GM19438 (cell line): ENCODE data around the gene AMMECR1.
"Not testable (repeated sequence)": the region's sequence is repeated elsewhere in the genome, so short reads cannot be mapped to it uniquely, and the experiment has no call there.

Experiments used
- ATAC-seq: cut with Tn5 transposase; IDR thresholded peaks from one replicate; pipeline ENCODE4 v1.9.1; 2021; ENCODE audit warnings: low read depth; ENCODE audit not compliant: unreplicated experiment

The AMMECR1 gene

GRCh38 chrX:110259117-110259516 lies 58.8 kb downstream of the AMMECR1 start:
- no peak for ATAC-seq

- no peak for ATAC-seq
Observed at GRCh38 chrX:110258552-110258951, 59.3 kb downstream of the AMMECR1 start.

DNA sequence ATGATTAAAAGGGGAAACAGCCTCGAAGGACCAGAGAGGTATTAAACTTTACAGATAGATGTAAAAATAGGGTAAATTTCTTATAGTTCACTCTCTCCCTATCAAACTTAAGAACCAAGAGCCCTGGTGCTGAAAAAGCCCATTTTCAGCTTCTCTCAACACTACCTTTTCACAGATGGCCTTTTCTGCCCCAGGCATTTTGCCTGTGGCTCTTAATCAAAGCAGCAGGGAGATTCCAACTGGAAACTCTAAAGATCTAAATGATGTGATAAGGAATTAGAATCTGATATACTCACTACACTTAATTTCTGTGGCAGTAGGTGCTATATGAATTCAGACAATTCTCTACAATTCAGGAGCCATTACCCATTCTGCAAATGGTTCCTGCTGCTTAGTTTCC lies 60.0 kb downstream of the AMMECR1 start:
- no peak for ATAC-seq

DNA sequence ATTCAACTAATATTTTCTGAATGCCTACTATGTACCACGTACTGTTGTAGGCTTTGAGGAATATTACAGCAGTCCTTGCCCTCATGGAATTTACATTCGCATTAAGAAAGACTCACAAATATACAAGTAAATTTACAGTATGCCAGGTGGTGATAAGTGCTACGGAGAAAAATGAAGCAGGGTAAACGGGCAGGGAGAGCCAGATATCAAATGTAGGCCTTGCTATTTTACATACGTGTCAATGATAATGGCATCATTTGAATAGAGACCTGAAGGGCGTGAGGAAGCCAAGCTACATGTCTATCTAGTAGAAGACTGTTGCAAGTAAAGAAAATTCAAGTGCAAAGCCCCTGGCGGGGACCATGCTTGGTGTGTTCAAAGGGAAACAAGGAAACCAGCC lies 65.2 kb downstream of the AMMECR1 start:
- ATAC-seq = no peak

GRCh38 chrX:110251961-110252360 lies 65.9 kb downstream of the AMMECR1 start:
- ATAC-seq = no peak

GRCh38 chrX:110251526-110251925 lies 66.4 kb downstream of the AMMECR1 start:
- no peak for ATAC-seq

GRCh38 chrX:110250847-110251246 lies 67.0 kb downstream of the AMMECR1 start:
- no peak for ATAC-seq

DNA sequence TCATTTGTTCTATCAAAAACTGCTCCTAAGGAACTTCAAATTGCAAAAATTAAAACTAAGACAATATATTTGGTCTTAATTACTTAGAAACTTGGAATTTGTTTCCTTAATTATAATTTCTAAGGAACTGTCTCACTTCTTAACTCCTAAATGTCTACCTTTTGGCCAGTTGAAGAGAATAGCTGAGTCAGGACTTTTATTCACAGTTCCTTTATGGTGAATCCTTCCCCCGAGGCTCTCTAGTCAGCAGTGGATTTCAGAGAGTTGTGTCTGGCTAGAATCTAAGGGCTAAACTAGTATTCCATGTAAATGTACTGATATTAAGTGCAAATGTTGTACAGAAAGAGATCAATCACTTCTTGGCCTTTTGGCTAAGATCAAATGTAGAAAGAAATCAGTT lies 69.3 kb downstream of the AMMECR1 start:
- no peak for ATAC-seq

- ATAC-seq = no peak
Observed at GRCh38 chrX:110245011-110245410, 72.9 kb downstream of the AMMECR1 start.

GRCh38 chrX:110242371-110242770 lies 75.5 kb downstream of the AMMECR1 start:
- ATAC-seq = no peak

- ATAC-seq = no peak
Observed at GRCh38 chrX:110241816-110242215, 76.1 kb downstream of the AMMECR1 start.

DNA sequence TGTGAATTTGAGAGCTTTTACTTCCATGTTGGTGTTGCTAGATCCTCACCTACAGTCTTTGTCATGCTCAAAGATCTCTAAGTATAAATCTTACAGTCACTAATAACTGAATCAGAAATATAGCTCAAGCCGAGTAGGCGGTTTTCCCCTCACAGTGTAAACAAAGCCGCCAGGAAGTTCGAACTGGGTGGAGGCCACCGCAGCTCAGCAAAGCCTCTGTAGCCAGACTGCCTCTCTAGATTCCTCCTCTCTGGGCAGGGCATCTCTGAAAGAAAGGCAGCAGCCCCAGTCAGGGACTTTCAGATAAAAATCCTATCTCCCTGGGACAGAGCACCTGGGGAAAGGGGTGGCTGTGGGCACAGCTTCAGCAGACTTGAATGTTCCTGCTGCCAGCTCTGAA lies 79.6 kb downstream of the AMMECR1 start:
- not testable (repeated sequence) for ATAC-seq

DNA sequence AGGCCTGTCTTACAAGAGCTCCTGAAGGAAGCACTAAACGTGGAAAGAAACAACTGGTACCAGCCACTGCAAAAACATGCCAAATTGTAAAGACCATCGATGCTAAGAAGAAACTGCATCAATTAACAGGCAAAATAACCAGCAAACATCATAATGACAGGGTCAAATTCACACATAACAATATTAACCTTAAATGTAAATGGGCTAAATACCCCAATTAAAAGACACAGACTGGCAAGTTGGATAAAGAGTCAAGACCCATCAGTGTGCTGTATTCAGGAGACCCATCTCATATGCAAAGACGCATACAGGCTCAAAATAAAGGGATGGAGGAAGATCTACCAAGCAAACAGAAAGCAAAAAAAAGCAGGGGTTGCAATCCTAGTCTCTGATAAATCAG lies 86.4 kb downstream of the AMMECR1 start:
- not testable (repeated sequence) for ATAC-seq

DNA sequence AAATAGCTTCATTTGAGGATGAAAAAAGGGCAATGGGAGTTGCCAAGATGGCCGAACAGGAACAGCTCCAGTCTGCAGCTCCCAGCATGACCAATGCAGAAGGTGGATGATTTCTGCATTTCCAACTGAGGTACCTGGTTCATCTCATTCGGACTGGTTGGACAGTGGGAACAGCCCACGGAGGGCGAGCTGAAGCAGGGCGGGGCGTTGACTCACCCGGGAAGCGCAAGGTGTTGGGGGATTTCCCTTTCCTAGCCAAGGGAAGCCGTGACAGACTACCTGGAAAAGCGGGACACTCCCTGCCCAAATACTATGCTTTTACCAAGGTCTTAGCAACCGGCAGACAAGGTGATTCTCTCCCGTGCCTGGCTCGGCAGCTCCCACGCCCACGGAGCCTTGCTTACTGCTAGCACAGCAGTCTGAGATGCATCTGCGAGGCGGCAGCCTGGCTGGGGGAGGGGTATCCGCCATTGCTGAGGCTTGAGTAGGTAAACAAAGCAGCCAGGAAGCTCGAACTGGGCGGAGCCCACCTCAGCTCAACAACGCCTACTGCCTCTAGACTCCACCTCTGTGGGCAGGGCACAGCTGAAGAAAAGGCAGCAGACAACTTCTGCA lies 88.3 kb downstream of the AMMECR1 start:
- ATAC-seq = not testable (repeated sequence)

DNA sequence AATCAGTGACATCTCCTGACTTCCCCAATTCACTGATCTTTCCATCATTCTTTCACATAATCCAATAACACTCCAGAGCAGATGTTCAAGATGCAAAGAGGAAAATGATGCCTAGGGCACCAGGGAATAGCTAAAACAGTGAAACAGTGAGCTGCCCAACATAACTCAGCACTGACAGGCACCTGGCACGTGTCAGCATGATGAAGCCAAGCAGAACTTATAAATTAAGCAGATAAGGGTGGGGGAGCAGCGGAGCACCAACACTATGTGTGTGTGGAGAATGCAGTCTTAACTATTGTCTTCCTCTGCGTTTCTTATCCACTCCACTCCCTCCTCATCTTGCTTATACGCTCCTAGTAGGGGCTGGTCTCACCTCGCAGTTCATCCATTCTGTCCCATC lies 89.4 kb downstream of the AMMECR1 start:
- no peak for ATAC-seq

GRCh38 chrX:110226931-110227330 lies 91.0 kb downstream of the AMMECR1 start:
- ATAC-seq = no peak

DNA sequence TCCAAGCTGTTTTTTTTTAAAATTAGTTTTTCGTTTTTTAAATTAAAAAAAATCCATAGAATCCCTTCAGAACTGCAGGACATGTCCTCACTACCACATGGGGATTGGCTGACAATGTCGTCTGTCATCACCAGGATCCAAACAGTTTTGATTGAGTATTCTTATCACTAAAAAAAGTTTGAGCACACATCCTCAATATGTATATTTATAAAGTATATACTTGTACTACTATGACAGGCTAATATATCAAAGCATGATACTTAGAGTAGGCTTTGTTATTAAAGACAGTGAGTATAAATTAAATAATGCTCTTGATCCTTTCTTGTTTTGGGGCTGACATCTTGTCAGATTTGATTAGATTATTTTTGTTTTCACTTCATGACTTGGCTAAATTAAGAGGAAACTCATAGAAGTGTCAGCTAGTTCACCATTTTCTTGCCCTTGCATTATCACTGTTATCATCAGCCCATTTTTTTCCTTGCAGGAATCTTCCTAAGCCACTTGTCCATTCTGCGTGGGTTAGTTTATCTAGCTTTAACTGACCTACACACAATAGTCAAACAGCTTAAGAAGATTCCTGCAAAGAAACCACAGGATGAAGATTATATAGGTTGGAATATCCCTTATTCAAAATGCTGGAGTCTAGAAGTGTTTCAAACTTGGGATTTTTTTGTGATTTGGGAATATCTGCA lies 92.8 kb downstream of the AMMECR1 start:
- ATAC-seq = no peak

- no peak for ATAC-seq
Observed at GRCh38 chrX:110222497-110223257, 95.2 kb downstream of the AMMECR1 start.

- no peak for ATAC-seq
Observed at GRCh38 chrX:110219920-110220319, 98.0 kb downstream of the AMMECR1 start.

DNA sequence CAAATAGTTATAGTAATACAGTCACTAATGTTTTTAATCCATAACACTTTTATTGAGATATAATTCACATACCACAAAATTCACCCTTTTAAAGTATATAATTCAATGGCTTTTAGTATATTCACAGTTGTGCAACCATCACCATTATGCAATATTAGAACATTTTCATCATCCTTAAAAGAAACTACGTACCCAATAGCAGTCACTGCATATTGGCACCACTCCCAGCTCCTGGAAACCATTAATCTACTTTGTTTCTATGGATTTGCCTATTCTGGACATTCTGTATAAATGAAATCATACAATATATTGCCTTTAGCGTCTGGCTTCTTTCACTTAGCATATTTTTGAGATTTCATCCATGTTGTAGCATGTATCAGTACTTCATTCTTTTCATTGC lies 99.3 kb downstream of the AMMECR1 start:
- ATAC-seq = no peak

DNA sequence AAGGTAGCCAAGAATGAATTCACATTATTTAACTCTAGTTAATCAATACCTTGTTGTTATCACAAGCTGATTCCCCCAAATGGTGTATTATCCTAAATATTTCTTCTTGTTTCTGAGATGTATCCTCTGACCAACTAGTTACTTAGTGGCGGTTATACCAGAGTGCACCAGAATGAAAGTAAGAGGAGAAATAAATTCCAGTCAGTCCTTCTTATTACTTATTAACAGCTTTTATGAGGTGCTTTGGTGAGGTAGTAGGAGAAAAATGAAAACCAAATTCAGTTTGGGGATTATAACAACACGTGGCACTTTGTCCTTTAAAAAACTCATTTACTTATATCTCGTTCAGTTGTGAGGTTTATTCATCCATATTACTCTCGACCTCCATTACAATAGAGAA lies 101.9 kb downstream of the AMMECR1 start:
- no peak for ATAC-seq

DNA sequence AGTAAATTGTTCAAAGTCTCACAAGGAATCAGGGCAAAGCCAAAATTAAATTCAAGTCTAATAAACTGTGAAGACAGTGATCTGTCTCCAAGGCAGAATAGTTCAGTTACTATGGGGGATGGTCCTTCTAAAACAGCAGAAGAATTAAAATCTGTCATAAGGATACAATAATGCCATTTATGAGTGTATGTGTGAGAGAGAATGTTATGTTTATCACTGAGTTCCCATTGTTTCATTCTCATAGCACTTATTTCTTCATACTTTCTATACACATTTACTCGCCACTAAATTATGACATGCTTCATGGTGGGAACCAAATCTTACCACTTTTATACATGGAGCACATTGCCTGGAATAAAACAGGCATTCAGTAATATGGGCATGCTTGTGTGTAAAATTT lies 102.5 kb downstream of the AMMECR1 start:
- no peak for ATAC-seq
